SIG-M5 (cell line): Measurements from ENCODE around the gene TSC1.

Experiments
- DNase-seq: peaks from one replicate; lab custom pipeline; 2025; lab: John Stamatoyannopoulos, UW

Gene TSC1

GRCh38 chr9:132937463-132937901 lies 6.9 kb downstream of the TSC1 start:
- no peak for DNase-seq

GRCh38 chr9:132935026-132935425 lies 9.4 kb downstream of the TSC1 start:
- no peak for DNase-seq

- DNase-seq = no peak
Observed at GRCh38 chr9:132931178-132931735, 13.2 kb downstream of the TSC1 start.

- no peak for DNase-seq
Observed at GRCh38 chr9:132927704-132928103, 16.7 kb downstream of the TSC1 start.

GRCh38 chr9:132923346-132923902 lies 21.0 kb downstream of the TSC1 start:
- DNase-seq = no peak

- DNase-seq = no peak
Observed at GRCh38 chr9:132919614-132920268, 24.7 kb downstream of the TSC1 start.

- DNase-seq = no peak
Observed at GRCh38 chr9:132914924-132915323, 29.5 kb downstream of the TSC1 start.

GRCh38 chr9:132912131-132912530 lies 32.3 kb downstream of the TSC1 start:
- DNase-seq = no peak

GRCh38 chr9:132910376-132910775 lies 34.0 kb downstream of the TSC1 start:
- no peak for DNase-seq

GRCh38 chr9:132909311-132909710 lies 35.1 kb downstream of the TSC1 start:
- no peak for DNase-seq

GRCh38 chr9:132908635-132909034 lies 35.8 kb downstream of the TSC1 start:
- DNase-seq = no peak

GRCh38 chr9:132905726-132906125 lies 38.7 kb downstream of the TSC1 start:
- DNase-seq = no peak

GRCh38 chr9:132903574-132904492 lies 40.6 kb downstream of the TSC1 start:
- no peak for DNase-seq

- DNase-seq = no peak
Observed at GRCh38 chr9:132901858-132902831, 42.3 kb downstream of the TSC1 start.

GRCh38 chr9:132898051-132898450 lies 46.4 kb downstream of the TSC1 start:
- DNase-seq = no peak

GRCh38 chr9:132896906-132897305 lies 47.5 kb downstream of the TSC1 start:
- no peak for DNase-seq

GRCh38 chr9:132896264-132896663 lies 48.2 kb downstream of the TSC1 start:
- DNase-seq = no peak

- DNase-seq = no peak
Observed at GRCh38 chr9:132894862-132895835, 49.3 kb downstream of the TSC1 start.

GRCh38 chr9:132894346-132894745 lies 50.1 kb downstream of the TSC1 start:
- DNase-seq = no peak

GRCh38 chr9:132892400-132892799 lies 52.0 kb downstream of the TSC1 start:
- no peak for DNase-seq
